GM18873 (cell line): ENCODE data around the gene SLC2A9.
"Not testable (repeated sequence)": the region's sequence is repeated elsewhere in the genome, so short reads cannot be mapped to it uniquely, and the experiment has no call there.

Experiments
- ATAC-seq: cut with Tn5 transposase; IDR thresholded peaks from one replicate; pipeline ENCODE4 v1.9.1; 2021; ENCODE audit warnings: mild to moderate bottlenecking, moderate library complexity, moderate number of reproducible peaks; ENCODE audit not compliant: unreplicated experiment, low FRiP score

The SLC2A9 gene

DNA sequence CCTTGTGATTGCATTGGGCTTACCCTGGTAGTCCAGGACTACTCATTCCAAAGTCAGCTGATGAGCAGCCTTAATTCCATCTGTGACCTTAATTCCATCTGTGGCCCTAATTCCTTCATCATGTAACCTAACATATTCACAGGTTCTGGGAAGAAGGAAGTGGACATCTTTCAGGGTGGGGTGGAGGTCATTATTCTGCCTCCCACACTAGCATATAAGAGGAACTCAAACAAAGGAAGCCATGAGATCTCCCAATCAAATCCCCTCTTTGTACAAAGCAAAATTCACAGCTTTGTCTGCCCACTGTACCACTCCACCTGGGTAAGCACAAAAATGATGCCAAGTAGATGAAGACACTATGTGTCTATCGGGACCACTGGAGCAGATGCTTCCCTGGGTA lies 87.3 kb downstream of the SLC2A9 start:
- no peak for ATAC-seq

DNA sequence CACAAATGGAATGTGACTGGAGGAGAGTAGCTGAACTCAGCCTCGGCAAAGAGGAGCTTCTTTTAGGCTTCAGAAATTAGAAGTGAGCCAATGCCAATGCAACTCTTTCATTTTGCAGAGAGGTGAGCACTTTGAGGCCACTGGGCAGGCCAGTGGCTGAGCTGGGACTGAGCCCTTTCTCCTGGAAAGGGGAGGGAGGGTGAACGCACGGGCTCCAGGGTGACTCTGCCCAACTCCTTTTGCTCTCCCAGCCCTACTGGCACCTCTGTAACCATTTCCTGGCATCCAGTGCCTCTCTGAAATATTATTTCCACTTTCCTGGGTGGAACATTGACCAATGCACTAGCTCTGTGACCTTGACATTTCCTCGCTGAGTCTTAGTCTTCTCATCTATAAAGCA lies 88.1 kb downstream of the SLC2A9 start:
- ATAC-seq, result no peak

DNA sequence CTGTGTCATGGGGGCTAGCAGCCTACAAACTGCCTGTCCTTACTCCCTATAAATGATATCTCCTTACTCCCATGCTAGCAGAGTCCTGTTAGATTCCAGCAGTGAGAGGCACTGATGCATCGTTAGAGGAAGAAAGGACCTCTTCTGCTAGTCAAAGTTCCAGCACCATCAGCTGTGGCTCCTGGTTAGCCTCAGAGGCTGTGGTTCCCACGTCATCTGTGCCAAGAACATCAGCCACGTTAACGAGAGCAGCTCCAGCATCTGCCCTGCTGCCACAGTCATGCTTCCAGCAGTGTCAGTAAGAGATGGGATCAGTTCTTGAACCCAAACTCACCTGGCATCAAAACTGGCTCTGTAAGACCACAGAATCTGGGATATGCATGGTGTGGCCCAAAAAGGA lies 88.5 kb downstream of the SLC2A9 start:
- no peak for ATAC-seq

DNA sequence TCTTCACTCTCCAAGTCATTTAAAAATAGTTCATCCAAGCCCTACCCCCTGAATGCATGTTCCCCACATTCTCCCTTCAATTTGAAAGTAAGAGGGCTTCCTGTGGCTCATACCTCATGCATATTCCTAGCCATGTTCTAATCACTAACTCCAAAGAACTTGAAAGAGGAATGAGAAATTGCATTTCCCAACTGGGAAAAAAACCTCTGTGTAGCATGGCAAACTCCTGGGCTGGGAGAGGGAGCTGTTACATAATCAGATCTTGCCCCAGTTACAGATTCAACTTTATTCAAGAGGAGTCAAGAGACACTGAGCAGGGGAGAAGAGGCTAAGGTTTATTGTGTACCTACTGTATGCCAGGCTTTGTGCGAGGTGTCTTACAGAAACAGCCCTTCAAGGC lies 90.2 kb downstream of the SLC2A9 start:
- ATAC-seq, result no peak

DNA sequence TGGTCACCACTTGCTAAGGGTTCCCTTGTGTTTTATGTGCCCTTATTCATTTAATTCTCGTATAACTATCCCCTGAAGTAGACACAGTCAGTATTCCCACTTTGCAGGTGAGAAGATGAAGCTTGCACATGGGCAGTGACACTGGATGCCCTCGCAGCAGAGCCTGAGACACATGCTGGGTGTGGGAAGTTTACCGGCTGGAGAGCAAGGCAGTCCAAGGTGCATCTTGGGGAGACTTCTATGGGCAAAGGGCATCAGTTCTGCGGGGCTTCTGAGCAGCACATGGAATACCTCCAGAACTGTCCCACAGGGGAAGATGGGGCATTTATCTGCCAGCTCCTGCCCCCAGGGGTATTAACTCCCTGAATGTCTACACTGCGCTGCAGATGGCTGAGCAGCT lies 92.2 kb downstream of the SLC2A9 start:
- no peak for ATAC-seq

DNA sequence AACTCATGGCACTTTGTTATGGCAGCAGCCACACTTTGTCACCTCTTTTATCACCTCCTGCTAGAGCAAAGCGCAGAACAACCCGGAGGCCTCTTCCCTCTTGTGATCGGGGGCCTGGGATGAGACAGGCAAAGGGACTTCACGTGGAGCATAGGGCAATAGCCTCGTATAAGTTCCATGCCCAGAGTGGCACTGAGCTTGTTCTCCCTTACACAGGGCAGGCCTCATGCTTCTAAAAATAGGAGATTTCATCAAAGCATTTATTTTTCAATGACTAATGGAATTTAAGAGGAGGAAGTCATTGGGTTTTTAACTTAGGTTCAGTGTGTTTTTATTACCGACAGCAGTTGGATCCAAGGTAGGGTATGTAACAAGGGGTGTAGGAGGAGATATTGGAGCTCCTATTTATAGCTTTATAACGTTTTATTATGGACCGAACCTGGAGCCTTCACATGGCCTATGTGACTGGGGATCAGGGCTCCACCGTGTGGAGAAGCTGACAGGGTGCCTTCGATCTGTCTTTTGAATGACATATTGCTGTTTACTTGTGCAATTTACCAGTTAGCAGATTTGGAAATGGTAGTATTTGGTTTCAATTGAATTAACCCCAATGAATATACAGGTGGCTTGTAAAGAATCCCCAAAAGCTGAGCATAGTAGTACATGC lies 93.8 kb downstream of the SLC2A9 start:
- ATAC-seq, result no peak

DNA sequence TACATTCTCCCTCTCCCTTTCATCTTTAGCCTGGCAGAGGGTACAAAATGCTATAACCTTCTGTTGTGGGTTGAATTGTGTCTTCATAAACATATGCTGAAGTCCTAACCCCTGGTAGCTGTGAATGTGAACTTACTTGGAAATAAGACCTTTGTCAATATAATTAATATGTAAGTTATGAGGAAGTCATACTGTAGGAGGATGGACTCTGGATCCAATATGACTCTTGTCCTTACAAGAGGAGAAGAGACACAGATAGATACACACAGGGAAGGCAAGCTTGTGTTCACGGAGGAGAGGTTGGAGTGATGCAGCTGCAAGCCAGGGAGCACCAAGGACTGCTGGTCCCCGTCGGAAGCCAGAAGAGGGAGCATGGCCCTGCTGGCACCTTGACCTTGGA lies 94.7 kb downstream of the SLC2A9 start:
- ATAC-seq, result no peak

DNA sequence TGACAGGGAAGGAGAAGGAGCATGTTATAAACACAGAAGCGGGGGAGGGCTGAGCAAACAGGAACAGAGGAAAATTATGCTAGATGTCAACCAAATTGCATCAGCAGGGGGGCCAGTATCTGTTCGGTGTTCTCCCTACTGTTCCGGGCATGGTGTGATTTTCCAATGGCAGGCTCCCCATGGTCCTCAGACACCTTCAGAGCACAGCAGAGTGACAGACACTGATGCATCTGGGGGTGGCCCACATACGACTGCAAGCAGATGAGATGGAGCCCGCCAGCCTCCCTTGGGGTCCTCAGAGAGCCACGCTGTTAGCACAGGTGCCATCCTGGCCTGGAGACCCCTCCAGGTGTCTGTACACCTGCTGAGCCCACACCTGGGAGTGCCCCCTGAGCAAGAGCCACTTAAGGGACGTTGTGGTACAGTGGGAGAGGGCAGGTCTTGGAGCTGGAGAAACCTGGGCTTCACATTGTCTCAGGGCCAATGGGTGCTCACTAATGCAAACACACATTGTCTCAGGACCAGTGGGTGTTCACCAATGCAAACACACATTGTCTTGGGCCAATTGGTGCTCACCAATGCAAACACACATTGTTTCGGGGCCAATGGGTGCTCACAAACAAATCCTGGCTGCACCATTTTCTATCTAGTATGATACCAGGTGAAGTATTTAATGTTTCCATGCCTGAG lies 95.4 kb downstream of the SLC2A9 start:
- no peak for ATAC-seq

DNA sequence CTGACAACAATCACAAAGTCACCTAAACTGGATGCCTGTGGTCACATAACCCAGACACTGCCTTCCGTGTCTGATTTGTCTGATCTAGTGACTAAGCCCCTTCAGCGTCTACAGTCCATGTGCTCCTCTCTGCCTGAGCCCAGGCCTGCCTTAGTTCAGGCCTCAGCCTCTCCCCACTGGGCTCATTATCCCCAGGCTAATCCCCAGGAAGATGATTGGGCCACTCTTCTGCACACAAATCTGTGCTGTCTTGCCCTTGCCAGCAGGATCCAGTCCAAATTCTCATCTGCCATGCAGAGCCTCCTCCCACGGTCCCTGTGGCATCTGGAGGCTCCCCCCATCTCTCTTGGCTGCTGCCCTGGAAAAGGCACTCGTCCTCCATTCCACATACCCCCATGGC lies 96.5 kb downstream of the SLC2A9 start:
- no peak for ATAC-seq

DNA sequence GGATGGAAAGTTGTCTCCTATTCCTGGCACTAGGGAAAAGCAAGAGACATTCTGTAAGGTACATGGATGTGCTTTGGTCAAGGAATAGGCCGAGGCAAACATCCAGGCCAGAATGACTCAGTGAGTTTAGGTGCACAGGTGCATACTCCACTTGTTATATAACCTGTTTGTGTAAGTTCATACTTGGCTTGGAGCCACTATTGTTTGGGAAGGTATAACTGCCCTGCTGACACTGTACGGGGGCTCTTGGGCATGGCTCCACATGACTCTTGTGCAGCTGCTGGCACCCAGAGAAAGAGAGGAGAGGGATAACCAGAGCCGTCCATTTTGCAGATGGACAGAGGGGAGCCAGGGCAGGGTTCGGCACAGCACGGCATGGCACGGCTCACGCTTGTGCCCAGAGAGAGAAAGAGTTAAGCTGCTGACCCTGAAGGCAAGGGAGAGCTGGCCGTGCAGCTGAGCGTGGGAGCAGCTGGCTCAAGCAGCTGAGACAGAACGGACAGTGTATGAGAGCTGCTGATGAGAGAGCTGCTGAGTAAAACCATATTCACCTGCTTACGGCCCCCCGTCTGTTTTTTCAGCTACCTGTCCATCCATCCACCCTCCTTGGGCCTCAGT lies 98.0 kb downstream of the SLC2A9 start:
- ATAC-seq, result no peak

DNA sequence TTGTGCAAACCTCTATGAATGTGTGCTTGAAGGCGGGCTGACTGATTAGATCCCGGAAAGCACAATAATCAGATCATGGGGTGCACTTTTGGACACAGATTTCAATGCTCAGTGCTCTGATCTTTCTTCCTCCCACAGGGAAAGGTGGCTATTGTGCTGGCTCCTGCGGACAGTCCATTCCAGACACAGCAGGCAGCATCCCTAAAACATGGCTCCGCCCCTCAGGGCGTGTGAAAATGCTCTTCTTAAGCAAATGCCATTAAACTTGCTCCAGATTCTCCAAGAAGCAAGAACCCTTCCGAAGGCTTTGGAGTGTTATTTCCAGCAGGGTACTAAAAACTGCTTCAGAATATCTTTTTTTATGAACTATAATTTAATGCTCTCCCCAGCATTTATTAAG lies 100.0 kb downstream of the SLC2A9 start:
- no peak for ATAC-seq

DNA sequence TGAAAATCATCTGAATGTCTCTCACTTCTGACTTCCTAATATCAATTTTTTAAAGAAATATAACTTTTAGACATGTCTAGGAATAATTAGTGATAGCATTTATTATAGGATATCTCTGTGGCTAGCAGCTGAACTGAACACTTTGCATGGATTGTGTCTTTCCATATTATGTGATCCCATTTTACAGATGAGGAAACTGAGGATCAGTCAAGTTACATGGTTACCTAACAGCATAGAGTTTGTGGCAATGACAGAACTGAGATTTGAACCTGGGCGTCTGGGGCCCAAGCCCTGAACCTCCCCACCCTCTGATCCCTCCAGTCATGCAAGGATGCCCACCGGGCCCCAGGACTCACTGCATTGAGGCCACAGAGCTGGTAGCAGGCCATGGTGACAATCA lies 101.3 kb downstream of the SLC2A9 start:
- ATAC-seq, result no peak

DNA sequence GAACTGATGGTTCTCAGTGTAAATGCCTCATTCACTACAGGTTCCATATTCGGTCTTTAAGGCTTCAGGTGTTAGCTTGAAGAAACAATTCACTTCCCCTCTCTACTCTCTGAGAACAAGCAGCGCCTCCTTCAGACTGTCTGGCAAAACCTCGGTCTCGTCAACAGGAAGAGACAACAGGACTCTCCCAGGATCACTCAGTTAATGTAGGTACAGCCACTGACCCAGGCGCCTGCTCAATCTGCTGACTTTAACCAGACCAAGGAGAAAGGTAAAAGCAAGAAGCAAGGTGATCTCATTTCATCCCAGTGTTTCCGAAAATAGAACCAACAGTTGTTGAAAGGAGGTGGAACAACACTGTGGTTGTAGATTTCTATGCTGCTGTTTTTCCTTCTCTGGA lies 102.2 kb downstream of the SLC2A9 start:
- no peak for ATAC-seq

DNA sequence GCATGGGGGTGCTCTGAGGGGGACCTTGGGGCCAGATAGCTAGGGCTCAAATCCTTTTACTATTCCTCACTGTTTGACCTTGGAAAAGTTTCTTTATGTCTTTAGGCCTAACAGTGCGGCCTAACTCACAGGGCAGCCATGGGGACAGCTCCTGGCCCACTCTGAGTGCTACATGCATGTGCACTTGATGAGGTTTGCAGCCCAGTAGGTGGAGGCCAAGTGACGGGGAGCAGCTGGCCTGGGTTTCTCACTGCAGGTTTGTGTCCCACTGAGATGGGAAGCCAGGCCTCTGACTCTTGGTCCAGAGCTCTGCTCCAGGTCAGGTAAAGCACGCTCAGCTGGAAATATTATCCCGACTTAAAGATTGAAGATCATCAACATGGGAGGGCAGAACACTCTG lies 102.8 kb downstream of the SLC2A9 start:
- ATAC-seq, result no peak

DNA sequence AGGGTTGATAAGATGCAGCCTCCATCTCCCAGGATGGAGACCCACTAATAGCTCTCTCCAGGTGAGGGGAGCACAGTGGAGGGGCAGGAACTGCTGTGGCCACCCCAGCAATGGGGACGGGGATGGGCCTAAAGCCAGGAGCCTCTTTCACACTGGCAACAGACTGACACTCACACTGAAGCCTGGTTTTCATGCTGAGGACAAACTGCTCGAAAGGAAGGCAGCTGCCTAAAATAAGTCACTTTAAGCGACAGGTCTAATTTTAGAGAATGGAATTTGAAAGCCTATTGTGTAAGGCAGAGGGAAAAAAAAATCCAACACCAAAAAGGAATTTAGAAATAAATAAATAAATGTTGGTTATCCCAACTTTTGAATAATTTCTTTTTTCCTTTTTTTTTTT lies 104.4 kb downstream of the SLC2A9 start:
- no peak for ATAC-seq

DNA sequence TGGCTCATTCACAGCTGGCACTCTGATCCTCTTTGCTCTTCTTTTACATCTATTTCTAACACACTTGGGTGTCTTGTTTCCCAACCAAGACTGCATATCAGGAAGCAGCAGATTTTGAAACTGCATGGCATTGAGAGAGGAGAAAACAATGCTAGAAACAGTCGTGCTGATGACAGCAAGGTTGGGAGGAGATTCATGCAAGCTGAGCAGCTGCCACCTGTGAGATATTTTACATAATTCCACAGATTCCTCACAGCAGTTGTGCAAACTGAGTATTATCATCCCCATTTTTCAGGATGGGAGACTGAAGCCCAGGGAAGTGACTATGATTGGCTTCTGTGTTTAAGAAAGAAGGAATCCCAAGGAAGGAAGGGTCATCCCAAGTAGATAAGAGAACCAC lies 105.0 kb downstream of the SLC2A9 start:
- ATAC-seq, result no peak

DNA sequence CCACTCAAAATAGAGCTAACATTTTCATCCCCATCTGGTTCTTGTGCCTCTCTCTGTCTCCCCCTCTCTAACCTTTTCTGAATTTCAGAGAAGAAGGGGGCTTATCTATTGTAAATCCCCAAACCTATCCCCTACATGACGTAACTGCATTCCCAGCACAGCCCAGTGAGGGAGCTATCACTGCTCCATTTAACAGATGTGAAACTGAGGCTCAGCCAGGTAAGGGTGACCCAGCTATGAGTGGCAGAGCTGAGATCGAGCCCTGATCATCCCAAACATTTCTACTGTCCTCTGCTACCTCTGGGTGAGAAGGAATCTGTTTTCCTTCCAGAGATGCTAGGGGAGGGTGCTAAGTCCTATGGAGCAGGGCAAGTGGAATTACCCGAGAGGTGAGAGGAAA lies 107.5 kb downstream of the SLC2A9 start:
- no peak for ATAC-seq

DNA sequence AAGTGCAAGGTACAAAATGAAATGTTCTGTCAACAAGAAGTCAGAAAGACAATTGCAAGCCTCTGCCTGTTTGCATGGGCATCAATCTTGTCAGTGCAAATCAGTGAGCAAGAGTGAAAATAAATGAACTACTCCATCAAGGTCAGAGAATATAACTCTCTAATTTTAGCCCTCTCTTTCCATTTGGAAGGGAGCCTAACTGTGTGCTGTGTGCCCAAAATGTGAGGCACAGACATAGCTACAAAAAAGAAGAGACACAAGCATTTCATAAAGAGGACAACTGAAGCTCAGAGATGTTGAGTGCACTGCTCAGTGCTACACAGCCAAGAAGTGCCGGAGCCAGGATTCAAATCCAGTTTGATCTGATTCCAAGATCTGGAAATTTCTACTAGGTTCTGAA lies 114.3 kb downstream of the SLC2A9 start:
- no peak for ATAC-seq

DNA sequence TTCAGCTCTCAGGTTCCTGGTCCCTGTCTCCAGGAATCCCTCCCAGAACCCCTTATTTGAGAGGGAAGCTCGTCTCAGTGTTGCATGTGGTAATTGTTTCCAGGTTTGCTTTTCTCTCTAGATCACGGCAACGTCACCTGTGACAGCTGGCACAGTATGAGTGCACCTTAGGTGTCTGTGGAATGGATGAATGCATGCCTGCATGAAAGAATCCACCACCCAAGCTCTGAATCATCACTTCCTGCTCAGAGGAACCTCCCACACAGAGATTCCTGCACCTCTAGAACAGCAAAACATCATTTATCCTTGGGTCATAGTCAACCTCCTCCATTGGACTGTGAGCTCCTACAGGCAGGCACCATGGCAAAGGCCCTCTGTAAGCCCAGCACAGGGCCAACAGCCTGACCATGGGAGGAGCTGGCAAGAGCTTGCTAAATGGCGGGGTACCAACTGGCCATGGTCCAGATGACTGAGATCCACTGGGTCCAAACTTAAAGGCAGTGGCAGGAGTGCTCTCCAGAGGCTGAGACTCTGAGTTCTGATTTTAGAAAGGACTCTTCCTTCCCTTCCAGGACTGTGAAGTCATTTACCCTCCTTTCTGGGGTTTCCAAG lies 116.2 kb downstream of the SLC2A9 start:
- ATAC-seq, result no peak

DNA sequence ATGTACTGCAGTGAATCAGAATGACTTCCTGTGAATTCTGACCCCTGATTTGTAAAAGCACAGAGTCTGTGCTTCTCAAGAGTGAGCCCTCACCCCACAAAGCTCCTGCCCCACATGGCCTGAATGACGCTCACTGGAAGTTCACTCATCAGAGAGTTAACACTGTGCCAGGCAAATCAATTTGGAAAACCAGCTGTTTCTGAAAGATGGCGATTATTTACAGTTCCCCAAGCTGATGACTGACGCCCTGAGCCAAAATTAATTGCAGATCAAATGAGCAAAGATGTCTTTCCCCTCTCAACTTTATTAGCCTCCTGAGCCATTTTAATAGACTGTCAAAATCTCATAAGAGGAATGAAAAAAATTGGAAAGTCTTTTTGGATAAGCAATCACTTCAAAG lies 118.0 kb downstream of the SLC2A9 start:
- ATAC-seq, result no peak

DNA sequence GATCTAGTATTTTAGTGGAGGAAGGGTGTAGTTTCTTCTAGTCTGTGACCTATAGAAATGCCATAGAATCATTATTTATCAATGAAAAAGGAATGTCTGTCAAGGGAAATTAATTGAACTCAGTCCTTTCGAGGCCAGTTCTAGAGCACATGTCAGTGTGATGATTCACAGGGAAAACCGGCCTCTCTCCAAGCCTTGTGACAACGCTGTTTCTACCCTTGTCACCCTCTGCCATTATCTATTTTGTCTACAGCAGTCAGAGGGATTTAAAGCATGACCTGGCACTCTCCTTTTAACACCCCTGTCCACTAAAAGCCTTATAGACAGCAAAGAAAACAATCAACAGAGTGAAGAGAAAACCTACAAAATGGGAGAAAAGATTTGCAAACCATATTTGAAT lies 120.0 kb downstream of the SLC2A9 start:
- no peak for ATAC-seq

DNA sequence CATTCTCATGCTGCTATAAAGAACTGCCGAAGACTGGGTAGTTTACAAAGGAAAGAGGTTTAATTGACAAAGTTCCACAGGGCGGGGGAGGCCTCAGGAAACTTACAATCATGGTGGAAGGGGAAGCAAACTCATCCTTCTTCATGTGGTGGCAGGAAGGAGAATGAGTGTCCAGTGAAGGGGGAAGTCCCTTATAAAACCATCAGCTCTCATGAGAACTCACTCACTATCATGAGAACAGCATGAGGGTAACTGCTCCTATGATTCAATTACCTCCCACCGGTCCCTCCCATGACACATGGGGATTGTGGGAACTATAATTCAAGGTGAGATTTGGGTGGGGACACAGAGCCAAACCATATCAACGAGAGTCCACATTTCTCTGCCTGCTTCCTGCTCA lies 120.7 kb downstream of the SLC2A9 start:
- ATAC-seq, result not testable (repeated sequence)
